C4-2B (cell line): Measurements from ENCODE around the gene SEZ6L2.

ENCODE experiments used
- ZFX ChIP-seq: fragments of 450-650 bp; IDR thresholded peaks from 2 replicates; pipeline ENCODE4 v1.6.1; 2017
- TF ChIP-seq, protein P1 (sequence below): fragments of 450-650 bp; conservative IDR thresholded peaks from 2 replicates; pipeline ENCODE4 v1.5.1; 2017; ENCODE audit warnings: mild to moderate bottlenecking

DNA sequence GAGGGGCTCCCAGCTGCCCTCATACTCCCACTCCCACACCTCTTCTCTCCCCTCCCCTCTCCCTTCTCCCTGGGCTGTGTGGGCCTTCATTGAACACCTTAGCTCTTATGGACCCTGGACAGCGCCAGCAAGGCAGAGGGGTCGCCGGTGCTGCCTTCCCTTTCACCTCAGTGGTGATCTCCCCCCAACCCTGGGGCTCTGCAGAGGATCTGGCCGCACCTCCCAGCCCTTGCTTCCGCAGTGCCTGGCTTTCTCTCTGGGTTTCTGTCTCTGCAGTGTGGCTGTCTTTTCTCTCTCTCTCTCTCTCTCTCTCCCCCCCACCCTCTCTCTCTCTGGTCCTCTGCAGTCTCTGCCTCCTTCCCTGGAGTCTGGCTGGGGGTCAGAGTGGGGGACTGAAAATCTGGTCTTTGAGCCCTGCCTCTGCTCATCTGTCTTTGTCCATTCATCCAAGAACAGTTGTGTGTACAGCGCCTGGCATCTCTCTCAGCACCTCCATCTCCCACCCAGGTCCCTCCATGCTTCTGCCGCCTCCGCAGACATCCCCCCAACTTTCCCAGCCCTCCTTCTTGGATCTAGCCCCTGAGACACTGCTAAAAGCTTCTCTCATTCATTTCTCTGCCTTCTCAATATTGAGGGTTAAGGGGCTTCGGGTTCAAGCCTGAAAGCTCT lies 1.1 kb downstream of the SEZ6L2 start:
- TF ChIP-seq, protein P1, sequence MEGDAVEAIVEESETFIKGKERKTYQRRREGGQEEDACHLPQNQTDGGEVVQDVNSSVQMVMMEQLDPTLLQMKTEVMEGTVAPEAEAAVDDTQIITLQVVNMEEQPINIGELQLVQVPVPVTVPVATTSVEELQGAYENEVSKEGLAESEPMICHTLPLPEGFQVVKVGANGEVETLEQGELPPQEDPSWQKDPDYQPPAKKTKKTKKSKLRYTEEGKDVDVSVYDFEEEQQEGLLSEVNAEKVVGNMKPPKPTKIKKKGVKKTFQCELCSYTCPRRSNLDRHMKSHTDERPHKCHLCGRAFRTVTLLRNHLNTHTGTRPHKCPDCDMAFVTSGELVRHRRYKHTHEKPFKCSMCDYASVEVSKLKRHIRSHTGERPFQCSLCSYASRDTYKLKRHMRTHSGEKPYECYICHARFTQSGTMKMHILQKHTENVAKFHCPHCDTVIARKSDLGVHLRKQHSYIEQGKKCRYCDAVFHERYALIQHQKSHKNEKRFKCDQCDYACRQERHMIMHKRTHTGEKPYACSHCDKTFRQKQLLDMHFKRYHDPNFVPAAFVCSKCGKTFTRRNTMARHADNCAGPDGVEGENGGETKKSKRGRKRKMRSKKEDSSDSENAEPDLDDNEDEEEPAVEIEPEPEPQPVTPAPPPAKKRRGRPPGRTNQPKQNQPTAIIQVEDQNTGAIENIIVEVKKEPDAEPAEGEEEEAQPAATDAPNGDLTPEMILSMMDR: no peak
- no peak for TF ChIP-seq ZFX
